Coronary artery (tissue), 2 donors: ENCODE results near the gene TRIM45.
"Not testable (repeated sequence)": the region's sequence is repeated elsewhere in the genome, so short reads cannot be mapped to it uniquely, and the experiment has no call there.

ENCODE experiments used
- DNase-seq: peaks from one replicate; pipeline ENCODE4 v3.0.0-alpha.2; 2017; ENCODE audit warnings: low spot score
- H3K27ac ChIP-seq, 2 donors: fragments of 200-600 bp; sonication (generic); one replicate each; pipeline ENCODE4 v1.5.1; 2016 to 2019
- H3K4me3 ChIP-seq: fragments of 200-600 bp; sonication (generic); 2 replicates; pipeline ENCODE4 v1.5.1; 2016; ENCODE audit warnings: mild to moderate bottlenecking, moderate library complexity
- CTCF ChIP-seq: fragments of 200-600 bp; sonication (generic); IDR thresholded peaks from one replicate; pipeline ENCODE4 v1.5.1; 2019; ENCODE audit warnings: antibody characterized with exemption

The TRIM45 gene

DNA sequence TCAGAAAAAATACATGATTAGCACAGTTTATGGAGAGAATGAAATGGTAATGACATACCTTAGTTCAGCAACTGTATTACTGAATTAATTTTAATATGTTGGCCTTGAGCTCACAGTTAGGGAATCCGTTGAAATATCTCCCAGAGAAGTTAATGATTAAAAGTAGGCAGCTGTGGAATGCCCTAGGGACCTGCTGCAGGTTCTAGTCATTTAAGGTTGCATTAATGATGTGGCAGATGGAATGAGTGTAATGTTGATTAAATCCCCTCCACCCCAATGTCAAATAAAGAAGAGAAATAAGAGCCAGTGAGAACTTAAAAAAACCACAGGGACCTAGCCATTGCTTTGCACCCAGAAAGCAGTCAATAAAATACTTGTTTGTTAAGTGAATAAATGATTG is 40.3 kb upstream of the TRIM45 start:
- DNase-seq = no peak
- H3K4me3 ChIP-seq = no peak overlapping the region
- no peak for TF ChIP-seq CTCF
- no peak overlapping the region for H3K27ac ChIP-seq

- not testable (repeated sequence) for H3K27ac ChIP-seq, H3K4me3 ChIP-seq, DNase-seq
These were observed 29.8 kb upstream of the TRIM45 start for GRCh38 chr1:117151305-117151704.

GRCh38 chr1:117150316-117150715 is 28.8 kb upstream of the TRIM45 start:
- Histone ChIP-seq H3K4me3 (no peak overlapping the region), H3K27ac (no peak overlapping the region)
- no peak for DNase-seq
- no peak for TF ChIP-seq CTCF

- H3K4me3 ChIP-seq = no peak overlapping the region
- no peak overlapping the region for H3K27ac ChIP-seq
- DNase-seq = no peak
- no peak for TF ChIP-seq CTCF
These were observed 26.5 kb upstream of the TRIM45 start for GRCh38 chr1:117147856-117148588.

GRCh38 chr1:117147341-117147831 is 25.8 kb upstream of the TRIM45 start:
- DNase-seq = no peak
- no peak overlapping the region for H3K4me3 ChIP-seq
- no peak for TF ChIP-seq CTCF
- no peak overlapping the region for H3K27ac ChIP-seq

DNA sequence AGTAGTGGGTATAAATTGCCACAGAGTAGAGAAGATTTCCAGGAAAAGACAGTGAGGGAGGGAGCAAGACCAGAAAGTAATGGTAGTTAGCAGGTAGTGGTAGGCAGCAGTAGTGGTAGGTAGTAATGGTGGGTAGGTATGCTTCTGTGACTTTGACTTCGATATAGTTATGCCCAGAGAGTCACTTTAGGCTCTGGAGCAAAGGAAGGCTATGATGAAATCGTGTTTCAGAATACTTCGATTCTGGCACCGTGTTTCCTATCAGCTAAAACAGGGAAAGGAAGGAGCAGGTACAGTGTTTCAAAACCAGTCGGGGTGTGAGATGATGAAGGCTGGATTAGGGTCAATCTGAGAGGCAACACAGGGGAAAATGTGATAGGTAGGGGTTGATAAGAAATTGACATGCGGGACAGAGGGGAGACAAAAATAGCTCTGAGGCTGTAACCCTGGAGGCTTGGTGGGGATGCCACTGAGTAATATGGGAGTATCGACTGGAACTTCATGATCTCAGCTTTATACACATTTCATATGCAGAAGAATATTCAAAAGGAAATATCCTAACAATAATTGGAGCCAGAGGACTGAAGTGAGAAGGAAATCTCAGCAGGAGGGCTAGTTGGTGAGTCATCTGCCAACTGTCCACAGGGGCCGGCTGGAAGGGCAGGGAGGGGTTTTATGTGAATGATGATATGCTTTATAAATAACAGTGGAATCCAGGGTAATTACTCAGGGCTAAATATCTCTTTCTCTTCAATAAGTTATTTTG is 25.2 kb upstream of the TRIM45 start:
- TF ChIP-seq CTCF = no peak
- DNase-seq = no peak

GRCh38 chr1:117146072-117146471 is 24.5 kb upstream of the TRIM45 start:
- DNase-seq = no peak
- no peak overlapping the region for H3K4me3 ChIP-seq
- no peak overlapping the region for H3K27ac ChIP-seq
- TF ChIP-seq CTCF = no peak

More for the DNA sequence above, 25.2 kb upstream of the TRIM45 start:
- H3K4me3 ChIP-seq = no peak overlapping the region
- no peak overlapping the region for H3K27ac ChIP-seq
